Skeletal muscle cell (primary cell): ENCODE data around the gene NACA.
A peak's percentile ranks its signal among the peaks of the same experiment; 100 is the strongest.
"Not testable (repeated sequence)": the region's sequence is repeated elsewhere in the genome, so short reads cannot be mapped to it uniquely, and the experiment has no call there.

Experiments used
- DNase-seq: peaks from one replicate; pipeline ENCODE4 v3.0.0-alpha.2; 2010; ENCODE audit warnings: low read depth
- H3K4me3 ChIP-seq: 2 replicates; pipeline ENCODE4 v1.5.1; 2011; ENCODE audit warnings: low read depth, mild to moderate bottlenecking, control low read depth, low read length, moderate library complexity

NACA gene

GRCh38 chr12:56724972-56725722 lies at the start of gene NACA:
Gene NACA, minus strand, starts transcription at chr12:56725299. Its CDS starts 778 bp downstream, at chr12:56724521.
- peak; percentile 94 for DNase-seq

GRCh38 chr12:56773113-56773512 lies 48.0 kb upstream of the NACA start:
- DNase-seq, result no peak
- H3K4me3 ChIP-seq, result no peak overlapping the region

More at GRCh38 chr12:56724972-56725722, at the start of gene NACA:
- peak within 1 kb of the TSS; percentile 100 for H3K4me3 ChIP-seq

GRCh38 chr12:56772625-56773024 lies 47.5 kb upstream of the NACA start:
- H3K4me3 ChIP-seq, result no peak overlapping the region
- no peak for DNase-seq

GRCh38 chr12:56769868-56770267 lies 44.8 kb upstream of the NACA start:
- DNase-seq, result no peak
- H3K4me3 ChIP-seq, result no peak overlapping the region

GRCh38 chr12:56768424-56768823 lies 43.3 kb upstream of the NACA start:
- no peak for DNase-seq
- no peak overlapping the region for H3K4me3 ChIP-seq

GRCh38 chr12:56766535-56766934 lies 41.4 kb upstream of the NACA start:
- no peak for DNase-seq
- H3K4me3 ChIP-seq, result no peak overlapping the region

- H3K4me3 ChIP-seq, result no peak overlapping the region
- DNase-seq, result peak; percentile 19
Observed at GRCh38 chr12:56763753-56764657, 38.9 kb upstream of the NACA start.

GRCh38 chr12:56761812-56762211 lies 36.7 kb upstream of the NACA start:
- DNase-seq, result no peak
- no peak overlapping the region for H3K4me3 ChIP-seq

GRCh38 chr12:56760460-56760859 lies 35.4 kb upstream of the NACA start:
- no peak overlapping the region for H3K4me3 ChIP-seq
- DNase-seq, result no peak

GRCh38 chr12:56759263-56759908 lies 34.3 kb upstream of the NACA start:
- DNase-seq, result no peak
- H3K4me3 ChIP-seq, result no peak overlapping the region

GRCh38 chr12:56758728-56759262 lies 33.7 kb upstream of the NACA start:
- no peak overlapping the region for H3K4me3 ChIP-seq

GRCh38 chr12:56757971-56758370 lies 32.9 kb upstream of the NACA start:
- not testable (repeated sequence) for DNase-seq, H3K4me3 ChIP-seq

More at GRCh38 chr12:56758728-56759262, 33.7 kb upstream of the NACA start:
- no peak for DNase-seq

- H3K4me3 ChIP-seq, result no peak overlapping the region
- DNase-seq, result no peak
Observed at GRCh38 chr12:56753566-56753965, 28.5 kb upstream of the NACA start.

- peak; percentile 14 for DNase-seq
Observed at GRCh38 chr12:56751712-56752598, 26.9 kb upstream of the NACA start, which contains the start of gene PRIM1. Gene PRIM1, minus strand, starts transcription at chr12:56752323. Its CDS starts 25 bp downstream, at chr12:56752298.

GRCh38 chr12:56750596-56750995 lies 25.5 kb upstream of the NACA start:
- H3K4me3 ChIP-seq, DNase-seq: not testable (repeated sequence)

More at GRCh38 chr12:56751712-56752598, 26.9 kb upstream of the NACA start, which contains the start of gene PRIM1:
- peak within 1 kb of the TSS; percentile 78 for H3K4me3 ChIP-seq

GRCh38 chr12:56749853-56750252 lies 24.8 kb upstream of the NACA start:
- no peak for DNase-seq
- no peak overlapping the region for H3K4me3 ChIP-seq

GRCh38 chr12:56749359-56749758 lies 24.3 kb upstream of the NACA start:
- H3K4me3 ChIP-seq, result no peak overlapping the region
- no peak for DNase-seq

GRCh38 chr12:56728139-56728861 lies 3.2 kb upstream of the NACA start:
- H3K4me3 ChIP-seq, result no peak overlapping the region
- DNase-seq, result no peak
